ENCODE results near the gene AAMDC.
A peak's percentile ranks its signal among the peaks of the same experiment; 100 is the strongest.
"Not testable (repeated sequence)": the region's sequence is repeated elsewhere in the genome, so short reads cannot be mapped to it uniquely, and the experiment has no call there.

The AAMDC gene

GRCh38 chr11:77886401-77886800, 65.5 kb downstream of the AAMDC start:
- DNase-seq (ENCODE audit: low spot score), result no peak

GRCh38 chr11:77889045-77889444, 68.1 kb downstream of the AAMDC start:
- DNase-seq (ENCODE audit: low spot score), result not testable (repeated sequence)

GRCh38 chr11:77890100-77890614, 69.2 kb downstream of the AAMDC start:
- DNase-seq (ENCODE audit: low spot score), result not testable (repeated sequence)

- DNase-seq (ENCODE audit: low spot score), result not testable (repeated sequence)
These were observed 69.7 kb downstream of the AAMDC start for GRCh38 chr11:77890619-77891056.

GRCh38 chr11:77891256-77891655, 70.3 kb downstream of the AAMDC start:
- not testable (repeated sequence) for DNase-seq (ENCODE audit: low spot score)

GRCh38 chr11:77891703-77892102, 70.8 kb downstream of the AAMDC start:
- not testable (repeated sequence) for DNase-seq (ENCODE audit: low spot score)

GRCh38 chr11:77894949-77895348, 74.0 kb downstream of the AAMDC start:
- DNase-seq (ENCODE audit: low spot score), result not testable (repeated sequence)

GRCh38 chr11:77908835-77909234, 87.9 kb downstream of the AAMDC start:
- DNase-seq (ENCODE audit: low spot score), result no peak

- DNase-seq (ENCODE audit: low spot score), result no peak
These were observed 88.3 kb downstream of the AAMDC start for GRCh38 chr11:77909277-77909676.

- DNase-seq (ENCODE audit: low spot score), result not testable (repeated sequence)
These were observed 89.9 kb downstream of the AAMDC start for GRCh38 chr11:77910828-77911227.

- DNase-seq (ENCODE audit: low spot score), result not testable (repeated sequence)
These were observed 92.8 kb downstream of the AAMDC start for GRCh38 chr11:77913608-77914306.

GRCh38 chr11:77914307-77914791, 93.4 kb downstream of the AAMDC start:
- DNase-seq (ENCODE audit: low spot score), result peak; percentile 7

- not testable (repeated sequence) for DNase-seq (ENCODE audit: low spot score)
These were observed 96.8 kb downstream of the AAMDC start for GRCh38 chr11:77917713-77918112.

Measured in AG08395 (cell line).